ENCODE data around the gene TMEM150B. TPM values are rescaled to one million over a fixed set of nuclear protein-coding genes. Genes with fewer than 3 reads are reported as not detected.
A peak's percentile ranks its signal among the peaks of the same experiment; 100 is the strongest.

The TMEM150B gene
- total RNA-seq, 1 donor from 2014 or later, result not detected

GRCh38 chr19:55301459-55302317, 23.5 kb downstream of the TMEM150B start:
- Histone ChIP-seq H3K4me2 (peak overlapping the region; percentile 65), H3K4me3 (peak overlapping the region; percentile 19), H3K4me1 (peaks cover 17% of the 10 kb centered on the region), H3K27ac (peak overlapping the region; percentile 79), H3K27me3 (no peaks in the 10 kb centered on the region), H3K79me2 (ENCODE audit: low read depth) (no peaks in the 10 kb centered on the region), H3F3A (ENCODE audit: low read depth) (peaks cover 26% of the 10 kb centered on the region), H3K36me3 (no peaks in the 10 kb centered on the region), H3K9me3 (ENCODE audit: low read depth) (no peaks in the 10 kb centered on the region), H4K20me1 (ENCODE audit: low read depth) (peaks cover 12% of the 10 kb centered on the region), H2AFZ (replicated peaks) (no peak overlapping the region), H3K9ac (no peak overlapping the region)
- Mint-ChIP-seq H3K9me3 (no peaks in the 10 kb centered on the region), H3K4me1 (peaks cover 18% of the 10 kb centered on the region), H3K4me3 (peak overlapping the region; percentile 72), H3K27ac (no peak overlapping the region), H3K36me3 (peaks cover 33% of the 10 kb centered on the region), H3K27me3 (ENCODE audit: insufficient read depth, low read depth) (no peaks in the 10 kb centered on the region)
- TF ChIP-seq EZH2 (IDR thresholded peaks at IDR 0.05) (no peak), CTCF (IDR thresholded peaks at IDR 0.05) (peak; percentile 94)
- DNase-seq (ENCODE audit: low spot score), result peak; percentile 95

- Histone ChIP-seq H3K36me3 (no peaks in the 10 kb centered on the region), H3K27ac (peak overlapping the region; percentile 79), H4K20me1 (ENCODE audit: low read depth) (peaks cover 12% of the 10 kb centered on the region), H3K4me3 (peak overlapping the region; percentile 19), H3K27me3 (no peaks in the 10 kb centered on the region), H3K4me1 (peaks cover 17% of the 10 kb centered on the region), H3F3A (ENCODE audit: low read depth) (peaks cover 26% of the 10 kb centered on the region), H3K79me2 (ENCODE audit: low read depth) (no peaks in the 10 kb centered on the region), H3K4me2 (peak overlapping the region; percentile 65), H3K9ac (no peak overlapping the region), H3K9me3 (ENCODE audit: low read depth) (no peaks in the 10 kb centered on the region), H2AFZ (replicated peaks) (no peak overlapping the region)
- TF ChIP-seq CTCF (IDR thresholded peaks at IDR 0.05) (no peak), EZH2 (IDR thresholded peaks at IDR 0.05) (no peak), EZH2phosphoT487 (IDR thresholded peaks at IDR 0.05) (no peak)
- peaks cover 30% of the 10 kb centered on the region for H3K36me3 Mint-ChIP-seq
- H3K4me3 Mint-ChIP-seq, result no peak overlapping the region
- no peaks in the 10 kb centered on the region for H3K9me3 Mint-ChIP-seq
- H3K27me3 Mint-ChIP-seq (ENCODE audit: insufficient read depth, low read depth), result no peaks in the 10 kb centered on the region
- H3K27ac Mint-ChIP-seq, result no peak overlapping the region
- DNase-seq (ENCODE audit: low spot score), result peak; percentile 72
- peaks cover 18% of the 10 kb centered on the region for H3K4me1 Mint-ChIP-seq
These were observed 24.2 kb downstream of the TMEM150B start for GRCh38 chr19:55300886-55301458.

GRCh38 chr19:55299991-55300390, 25.1 kb downstream of the TMEM150B start:
- Mint-ChIP-seq H3K27ac (no peak overlapping the region), H3K4me3 (no peak overlapping the region), H3K36me3 (peaks cover 30% of the 10 kb centered on the region), H3K4me1 (peaks cover 18% of the 10 kb centered on the region), H3K9me3 (no peaks in the 10 kb centered on the region), H3K27me3 (ENCODE audit: insufficient read depth, low read depth) (no peaks in the 10 kb centered on the region)
- DNase-seq (ENCODE audit: low spot score), result no peak
- no peak for TF ChIP-seq EZH2phosphoT487 (IDR thresholded peaks at IDR 0.05)
- TF ChIP-seq EZH2 (IDR thresholded peaks at IDR 0.05), result no peak
- Histone ChIP-seq H3K79me2 (ENCODE audit: low read depth) (no peaks in the 10 kb centered on the region), H3K4me1 (peaks cover 17% of the 10 kb centered on the region), H2AFZ (replicated peaks) (no peak overlapping the region), H3K36me3 (no peaks in the 10 kb centered on the region), H3K27ac (no peak overlapping the region), H3K9ac (no peak overlapping the region), H4K20me1 (ENCODE audit: low read depth) (peaks cover 10% of the 10 kb centered on the region), H3F3A (ENCODE audit: low read depth) (peaks cover 24% of the 10 kb centered on the region), H3K4me3 (no peak overlapping the region), H3K4me2 (no peak overlapping the region), H3K9me3 (ENCODE audit: low read depth) (no peaks in the 10 kb centered on the region), H3K27me3 (no peaks in the 10 kb centered on the region)

- H3K27ac Mint-ChIP-seq, result no peak overlapping the region
- Histone ChIP-seq H4K20me1 (ENCODE audit: low read depth) (peaks cover 10% of the 10 kb centered on the region), H3F3A (ENCODE audit: low read depth) (peaks cover 19% of the 10 kb centered on the region), H3K36me3 (no peaks in the 10 kb centered on the region), H3K27ac (no peak overlapping the region), H3K9me3 (ENCODE audit: low read depth) (no peaks in the 10 kb centered on the region), H3K27me3 (no peaks in the 10 kb centered on the region), H3K79me2 (ENCODE audit: low read depth) (no peaks in the 10 kb centered on the region), H3K4me2 (no peak overlapping the region), H2AFZ (replicated peaks) (no peak overlapping the region), H3K4me1 (peaks cover 17% of the 10 kb centered on the region), H3K9ac (no peak overlapping the region), H3K4me3 (no peak overlapping the region)
- no peak for TF ChIP-seq EZH2 (IDR thresholded peaks at IDR 0.05)
- TF ChIP-seq CTCF (IDR thresholded peaks at IDR 0.05), result no peak
- TF ChIP-seq EZH2phosphoT487 (IDR thresholded peaks at IDR 0.05), result no peak
- H3K27me3 Mint-ChIP-seq (ENCODE audit: insufficient read depth, low read depth), result no peaks in the 10 kb centered on the region
- peaks cover 24% of the 10 kb centered on the region for H3K36me3 Mint-ChIP-seq
- peaks cover 18% of the 10 kb centered on the region for H3K4me1 Mint-ChIP-seq
- DNase-seq (ENCODE audit: low spot score), result no peak
- no peaks in the 10 kb centered on the region for H3K9me3 Mint-ChIP-seq
- H3K4me3 Mint-ChIP-seq, result no peak overlapping the region
These were observed 27.9 kb downstream of the TMEM150B start for GRCh38 chr19:55297267-55297666.
